BJ (cell line): ENCODE data around the gene NOSIP. TPM values are rescaled to one million over a fixed set of nuclear protein-coding genes. Genes with fewer than 3 reads are reported as not detected.

Experiments
- CTCF ChIA-PET: fragments of 350-600 bp; formaldehyde crosslinking; extraction: SDS; loops from one replicate; lab custom pipeline; 2021; ENCODE audit warnings: antibody characterized with exemption, inconsistent platforms; lab: Yijun Ruan, JAX
- POLR2A ChIA-PET: fragments of 300-600 bp; sonication (Branson Sonifier 250); formaldehyde crosslinking; extraction: SDS; loops from one replicate; lab custom pipeline; 2021; ENCODE audit warnings: antibody characterized with exemption; lab: Charles Lee
- DNase-seq: peaks from one replicate; pipeline ENCODE4 v3.0.0-alpha.2; 2011; ENCODE audit warnings: low read depth
- H3K27me3 ChIP-seq: 2 replicates; pipeline ENCODE4 v1.6.0; 2011; ENCODE audit warnings: low read length; ENCODE audit not compliant: control insufficient read depth, insufficient read depth
- H3K36me3 ChIP-seq: 2 replicates; pipeline ENCODE4 v1.5.1; 2011; ENCODE audit warnings: low read length; ENCODE audit not compliant: control insufficient read depth, insufficient read depth
- H3K4me3 ChIP-seq: 2 replicates; pipeline ENCODE4 v1.5.1; 2011; ENCODE audit warnings: low read depth, mild to moderate bottlenecking, control low read depth, low read length
- polyA plus RNA-seq: library from polyadenylated mRNA; depleted of rRNA; stranded (reverse); fragments of >200 nt; gene quantifications from 2 replicates; pipeline ENCODE4 v1.2.3, GENCODE V29; 2011
- TF ChIP-seq, protein P1 (sequence below): IDR thresholded peaks from 2 replicates; pipeline ENCODE4 v1.5.1; 2011; ENCODE audit warnings: low read depth, mild to moderate bottlenecking, control low read depth, inconsistent platforms, low read length, moderate library complexity; ENCODE audit not compliant: insufficient read depth

Gene NOSIP
- polyA plus RNA-seq, 1 experiment = 87.6 TPM

DNA sequence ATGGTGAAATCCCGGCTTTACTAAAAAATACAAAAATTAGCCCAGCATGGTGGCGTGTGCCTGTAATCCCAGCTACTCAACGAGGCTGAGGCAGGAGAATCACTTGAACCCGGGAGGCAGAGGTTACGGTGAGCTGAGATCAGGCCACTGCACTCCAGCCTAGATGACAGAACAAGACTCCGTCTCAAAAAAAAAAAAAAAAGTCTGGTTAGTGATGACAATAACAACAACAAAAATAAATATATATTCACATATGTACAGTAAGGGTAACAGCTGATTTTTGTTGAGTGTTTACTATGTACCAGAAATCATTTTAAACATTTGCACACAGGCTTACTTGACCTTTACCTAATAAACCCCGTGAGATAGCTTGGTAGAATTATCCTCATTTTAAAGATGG lies 36.6 kb upstream of the NOSIP start:
- TF ChIP-seq, protein P1, sequence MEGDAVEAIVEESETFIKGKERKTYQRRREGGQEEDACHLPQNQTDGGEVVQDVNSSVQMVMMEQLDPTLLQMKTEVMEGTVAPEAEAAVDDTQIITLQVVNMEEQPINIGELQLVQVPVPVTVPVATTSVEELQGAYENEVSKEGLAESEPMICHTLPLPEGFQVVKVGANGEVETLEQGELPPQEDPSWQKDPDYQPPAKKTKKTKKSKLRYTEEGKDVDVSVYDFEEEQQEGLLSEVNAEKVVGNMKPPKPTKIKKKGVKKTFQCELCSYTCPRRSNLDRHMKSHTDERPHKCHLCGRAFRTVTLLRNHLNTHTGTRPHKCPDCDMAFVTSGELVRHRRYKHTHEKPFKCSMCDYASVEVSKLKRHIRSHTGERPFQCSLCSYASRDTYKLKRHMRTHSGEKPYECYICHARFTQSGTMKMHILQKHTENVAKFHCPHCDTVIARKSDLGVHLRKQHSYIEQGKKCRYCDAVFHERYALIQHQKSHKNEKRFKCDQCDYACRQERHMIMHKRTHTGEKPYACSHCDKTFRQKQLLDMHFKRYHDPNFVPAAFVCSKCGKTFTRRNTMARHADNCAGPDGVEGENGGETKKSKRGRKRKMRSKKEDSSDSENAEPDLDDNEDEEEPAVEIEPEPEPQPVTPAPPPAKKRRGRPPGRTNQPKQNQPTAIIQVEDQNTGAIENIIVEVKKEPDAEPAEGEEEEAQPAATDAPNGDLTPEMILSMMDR = no peak
- POLR2A ChIA-PET = no interaction called here
- DNase-seq = no peak
- CTCF ChIA-PET = interaction anchor here (1.3 kb wide), 1 partner anchor 14 kb away, joined by 4 read pairs; no protein-coding TSS in a partner anchor
- H3K27me3 ChIP-seq = no peaks in the 10 kb centered on the region
- H3K4me3 ChIP-seq = no peak overlapping the region
- H3K36me3 ChIP-seq = peaks cover 27% of the 10 kb centered on the region

GRCh38 chr19:49616532-49616931 lies 36.2 kb upstream of the NOSIP start:
- Histone ChIP-seq H3K36me3 (peaks cover 25% of the 10 kb centered on the region), H3K27me3 (no peaks in the 10 kb centered on the region), H3K4me3 (no peak overlapping the region)
- TF ChIP-seq, protein P1 = no peak
- no peak for DNase-seq
- ChIA-PET CTCF (interaction anchor here (1.3 kb wide), 1 partner anchor 15 kb away, joined by 4 read pairs; no protein-coding TSS in a partner anchor), POLR2A (no interaction called here)

DNA sequence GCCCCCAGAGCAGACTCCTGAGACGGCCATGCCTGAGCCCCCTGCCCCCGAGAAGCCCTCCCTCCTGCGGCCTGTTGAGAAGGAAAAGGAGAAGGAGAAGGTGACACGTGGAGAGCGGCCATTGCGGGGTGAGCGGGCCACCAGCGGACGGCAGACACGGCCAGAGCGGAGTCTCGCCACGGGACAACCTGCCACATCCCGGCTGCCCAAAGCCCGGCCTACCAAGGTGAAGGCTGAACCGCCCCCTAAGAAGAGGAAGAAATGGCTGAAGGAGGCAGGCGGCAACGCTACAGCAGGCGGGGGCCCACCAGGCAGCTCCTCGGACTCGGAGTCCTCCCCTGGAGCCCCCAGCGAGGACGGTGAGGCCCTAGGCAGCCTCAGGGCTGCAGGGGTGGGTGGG lies 35.5 kb upstream of the NOSIP start:
- TF ChIP-seq, protein P1 = no peak
- Histone ChIP-seq H3K27me3 (no peaks in the 10 kb centered on the region), H3K36me3 (peaks cover 28% of the 10 kb centered on the region), H3K4me3 (no peak overlapping the region)
- DNase-seq = no peak
- CTCF ChIA-PET = no interaction called here
- POLR2A ChIA-PET = no interaction called here

DNA sequence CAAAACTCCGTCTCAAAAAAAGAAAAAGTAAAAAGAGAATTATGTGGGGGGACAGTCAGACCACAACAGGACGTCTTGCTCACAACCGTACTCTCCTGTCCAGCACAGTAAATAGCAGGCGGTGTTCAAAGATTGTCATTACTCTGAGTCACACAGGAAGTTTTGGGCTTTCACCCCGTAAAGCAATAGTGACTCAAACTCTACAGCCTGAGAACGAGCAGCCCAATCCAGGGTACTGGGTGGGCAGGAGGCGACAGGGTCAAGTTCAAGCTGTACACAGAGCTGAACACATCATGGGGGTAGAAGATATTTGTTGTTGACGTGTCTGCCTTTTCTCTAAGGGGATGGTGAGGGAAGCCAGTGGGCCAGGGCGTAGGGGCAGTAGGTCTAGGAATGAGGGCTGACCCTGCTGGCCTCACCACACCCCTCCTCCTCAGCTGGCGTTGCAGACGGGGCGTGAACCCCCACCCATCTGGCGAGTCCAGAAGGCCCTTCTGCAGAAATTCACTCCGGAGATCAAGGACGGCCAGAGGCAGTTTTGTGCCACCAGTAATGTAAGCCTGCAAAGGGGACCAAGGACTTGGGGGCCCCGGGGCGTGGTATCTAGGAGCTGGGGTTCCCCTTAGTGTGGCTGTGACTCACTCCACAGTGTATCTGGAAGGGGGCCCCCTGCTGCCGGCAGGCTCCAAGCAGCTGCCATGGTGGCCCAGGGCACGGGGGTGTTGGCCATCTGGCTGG lies 33.9 kb upstream of the NOSIP start:
- Histone ChIP-seq H3K4me3 (no peak overlapping the region), H3K27me3 (no peaks in the 10 kb centered on the region), H3K36me3 (peaks cover 28% of the 10 kb centered on the region)
- ChIA-PET CTCF (no interaction called here), POLR2A (no interaction called here)
- DNase-seq = peak; percentile 77
- TF ChIP-seq, protein P1 = no peak; the same call in 1 of the 2 replicates

DNA sequence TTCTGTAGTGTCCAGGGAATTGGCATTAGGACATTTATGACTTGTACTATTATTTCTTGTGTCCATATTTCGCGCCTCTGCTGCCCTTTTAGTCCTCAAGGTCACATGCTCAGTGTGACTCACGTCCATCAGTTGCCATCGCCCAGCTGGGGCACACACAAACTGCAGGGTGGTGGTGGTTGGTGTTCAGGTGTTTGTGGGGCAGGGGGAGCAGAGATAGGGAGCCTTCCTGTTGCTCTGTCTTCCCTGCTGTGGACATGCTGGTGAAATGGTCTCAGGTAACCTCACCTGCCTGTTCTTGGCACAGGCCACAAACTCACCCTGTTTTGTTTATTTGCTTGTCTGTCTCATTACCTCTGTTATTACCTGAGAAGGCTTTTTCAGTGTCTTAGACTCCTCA lies 33.0 kb upstream of the NOSIP start:
- H3K4me3 ChIP-seq = no peak overlapping the region
- POLR2A ChIA-PET = no interaction called here
- CTCF ChIA-PET = no interaction called here
- DNase-seq = no peak
- H3K36me3 ChIP-seq = peaks cover 29% of the 10 kb centered on the region
- TF ChIP-seq, protein P1 = no peak
- no peaks in the 10 kb centered on the region for H3K27me3 ChIP-seq
